GM15510 (cell line): ENCODE results near the gene SUPT3H.

Source experiments
- POLR2A ChIP-seq: IDR thresholded peaks from 3 replicates; pipeline ENCODE4 v1.6.1; 2011; ENCODE audit warnings: borderline replicate concordance; ENCODE audit not compliant: insufficient read length; ENCODE audit errors: extremely low read depth

Gene SUPT3H

GRCh38 chr6:45415788-45416518 lies 38.2 kb upstream of the SUPT3H start:
- no peak for TF ChIP-seq POLR2A

GRCh38 chr6:45415315-45415714 lies 37.6 kb upstream of the SUPT3H start:
- no peak for TF ChIP-seq POLR2A

GRCh38 chr6:45411959-45412358 lies 34.2 kb upstream of the SUPT3H start:
- no peak for TF ChIP-seq POLR2A

- no peak for TF ChIP-seq POLR2A
Measured at GRCh38 chr6:45400021-45400420, 22.3 kb upstream of the SUPT3H start.

GRCh38 chr6:45398075-45398813 lies 20.5 kb upstream of the SUPT3H start:
- TF ChIP-seq POLR2A: no peak

- TF ChIP-seq POLR2A: no peak
Measured at GRCh38 chr6:45394586-45395095, 16.9 kb upstream of the SUPT3H start.

GRCh38 chr6:45388328-45388727 lies 10.6 kb upstream of the SUPT3H start:
- no peak for TF ChIP-seq POLR2A

- no peak for TF ChIP-seq POLR2A
Measured at GRCh38 chr6:45387236-45387635, 9.5 kb upstream of the SUPT3H start.

- no peak for TF ChIP-seq POLR2A
Measured at GRCh38 chr6:45386501-45386900, 8.8 kb upstream of the SUPT3H start.

GRCh38 chr6:45382391-45382790 lies 4.7 kb upstream of the SUPT3H start:
- no peak for TF ChIP-seq POLR2A

GRCh38 chr6:45378334-45378926 lies 696 bp upstream of the SUPT3H start:
- TF ChIP-seq POLR2A: no peak

GRCh38 chr6:45377043-45377553 lies 636 bp downstream of the SUPT3H start:
- TF ChIP-seq POLR2A: no peak

- TF ChIP-seq POLR2A: no peak
Measured at GRCh38 chr6:45376310-45377042, 1.3 kb downstream of the SUPT3H start.

- TF ChIP-seq POLR2A: no peak
Measured at GRCh38 chr6:45375449-45375848, 2.3 kb downstream of the SUPT3H start.
